HTERT RPE-1 (cell line): ENCODE data around the gene GJA10.

ENCODE experiments used
- in situ Hi-C: fragments of 300-500 bp; cut with MboI; formaldehyde crosslinking; loops from 4 replicates; pipeline ENCODE4 v1.14.3; 2020; ENCODE audit warnings: low sequenced_read_pairs

Gene GJA10

GRCh38 chr6:89916136-89916920, 22.1 kb downstream of the GJA10 start:
- in situ Hi-C loops, result no loop called here

GRCh38 chr6:89917216-89917615, 22.9 kb downstream of the GJA10 start:
- in situ Hi-C loops, result no loop called here

GRCh38 chr6:89917801-89918366, 23.6 kb downstream of the GJA10 start:
- in situ Hi-C loops, result no loop called here

GRCh38 chr6:89921197-89921596, 26.9 kb downstream of the GJA10 start:
- in situ Hi-C loops, result no loop called here

GRCh38 chr6:89921691-89922090, 27.4 kb downstream of the GJA10 start:
- in situ Hi-C loops, result no loop called here

- in situ Hi-C loops, result no loop called here
Observed at GRCh38 chr6:89924231-89924630, 30.0 kb downstream of the GJA10 start.

GRCh38 chr6:89925826-89926225, 31.6 kb downstream of the GJA10 start:
- in situ Hi-C loops, result no loop called here

GRCh38 chr6:89927264-89927663, 33.0 kb downstream of the GJA10 start:
- in situ Hi-C loops, result no loop called here

- in situ Hi-C loops, result no loop called here
Observed at GRCh38 chr6:89927791-89928550, 33.7 kb downstream of the GJA10 start.

GRCh38 chr6:89928604-89929003, 34.3 kb downstream of the GJA10 start:
- in situ Hi-C loops, result no loop called here

- in situ Hi-C loops, result no loop called here
Observed at GRCh38 chr6:89930789-89931188, 36.5 kb downstream of the GJA10 start.

GRCh38 chr6:89932245-89932802, 38.1 kb downstream of the GJA10 start:
- in situ Hi-C loops, result no loop called here

- in situ Hi-C loops, result no loop called here
Observed at GRCh38 chr6:89934685-89935366, 40.6 kb downstream of the GJA10 start.

GRCh38 chr6:89936177-89936576, 41.9 kb downstream of the GJA10 start:
- in situ Hi-C loops, result no loop called here

- in situ Hi-C loops, result no loop called here
Observed at GRCh38 chr6:89938014-89938413, 43.7 kb downstream of the GJA10 start.

- in situ Hi-C loops, result no loop called here
Observed at GRCh38 chr6:89939144-89939543, 44.9 kb downstream of the GJA10 start.

GRCh38 chr6:89940225-89941027, 46.2 kb downstream of the GJA10 start:
- in situ Hi-C loops, result no loop called here

- in situ Hi-C loops, result no loop called here
Observed at GRCh38 chr6:89941031-89941762, 46.9 kb downstream of the GJA10 start.

- in situ Hi-C loops, result no loop called here
Observed at GRCh38 chr6:89941763-89942497, 47.7 kb downstream of the GJA10 start.
